A549 (cell line): ENCODE data around the gene TMEM128. TPM values are rescaled to one million over a fixed set of nuclear protein-coding genes. Genes with fewer than 3 reads are reported as not detected.
"Not testable (repeated sequence)": the region's sequence is repeated elsewhere in the genome, so short reads cannot be mapped to it uniquely, and the experiment has no call there.

Experiments
- ATAC-seq, 2 experiments: fragments of 200-7000 bp in 1 of 2; fragments of >200 bp in 1 of 2; cut with Nextera tagmentation in 1 of 2; cut with Tn5 transposase in 1 of 2; 3 replicates each; pipeline versions ENCODE4 v1.8.0 to v1.9.1; 2018 to 2020; ENCODE audit warnings: mild to moderate bottlenecking in 1 of 2, moderate library complexity in 1 of 2
- CTCF ChIA-PET: fragments of 300-600 bp; sonication (Branson Sonifier 250); formaldehyde crosslinking; extraction: SDS; loops from one replicate; lab custom pipeline; 2021; ENCODE audit warnings: antibody characterized with exemption, inconsistent platforms; lab: Yijun Ruan, JAX
- POLR2A ChIA-PET: fragments of 350-600 bp; formaldehyde crosslinking; extraction: SDS; loops from one replicate; lab custom pipeline; 2021; ENCODE audit warnings: antibody characterized with exemption, inconsistent platforms; lab: Yijun Ruan, JAX
- DNase-seq, 2 experiments: peaks; one replicate each; pipeline versions ENCODE4 v3.0.0 to v3.0.0-alpha.2; 2011 to 2016; ENCODE audit warnings: low read depth in 1 of 2, low spot score in 1 of 2
- FAIRE-seq: peaks from 2 replicates; lab custom pipeline; 2011; peaks lifted over from hg19 to GRCh38; lab: Jason Lieb, UNC
- H3K27ac ChIP-seq, 2 experiments: fragments of >200 bp; sonication (Bioruptor Twin); formaldehyde crosslinking; 3 replicates each; pipeline ENCODE4 v1.5.1; 2016 to 2017
- H3K4me1 ChIP-seq: fragments of >200 bp; sonication (Bioruptor Twin); formaldehyde crosslinking; 3 replicates; pipeline ENCODE4 v1.6.1; 2016
- H3K4me2 ChIP-seq: fragments of >200 bp; sonication (Bioruptor Twin); formaldehyde crosslinking; 3 replicates; pipeline ENCODE4 v1.6.1; 2016
- H3K4me3 ChIP-seq: fragments of >200 bp; sonication (Bioruptor Twin); formaldehyde crosslinking; 3 replicates; pipeline ENCODE4 v1.5.1; 2016
- H3K9me3 ChIP-seq: fragments of >200 bp; sonication (Bioruptor Twin); formaldehyde crosslinking; 3 replicates; pipeline ENCODE4 v1.6.1; 2016
- CBX2 ChIP-seq: fragments of 200-600 bp; sonication (generic); IDR thresholded peaks from 2 replicates; pipeline ENCODE4 v1.6.1; 2016; ENCODE audit warnings: low read depth, mild to moderate bottlenecking, borderline replicate concordance
- CBX8 ChIP-seq: fragments of 200-600 bp; sonication (generic); IDR thresholded peaks from 2 replicates; pipeline ENCODE4 v1.6.1; 2016
- CEBPB ChIP-seq, 2 experiments: fragments of >200 bp in 1 of 2; sonication (Bioruptor Twin) in 1 of 2; formaldehyde crosslinking in 1 of 2; IDR thresholded peaks; 2 replicates each; pipeline ENCODE4 v1.6.1; 2012 to 2016
- CHD2 ChIP-seq: fragments of 150-350 bp; IDR thresholded peaks from 2 replicates; pipeline ENCODE4 v1.6.1; 2014; ENCODE audit warnings: low read length; ENCODE audit not compliant: partially characterized antibody
- EP300 ChIP-seq, 2 experiments: fragments of >200 bp; sonication (Bioruptor Twin); formaldehyde crosslinking; IDR thresholded peaks; 2 replicates in 1 of 2; 3 replicates in 1 of 2; pipeline ENCODE4 v1.6.1; 2016 to 2017
- ESRRA ChIP-seq: fragments of 150-350 bp; IDR thresholded peaks from 2 replicates; pipeline ENCODE4 v1.6.1; 2014; ENCODE audit warnings: mild to moderate bottlenecking, low read length, borderline replicate concordance
- FOSB ChIP-seq: fragments of 250-450 bp; sonication (Bioruptor Pico); IDR thresholded peaks from 2 replicates; pipeline ENCODE4 v1.5.0; 2020; ENCODE audit warnings: mild to moderate bottlenecking, moderate library complexity
- HEYL ChIP-seq: fragments of 250-450 bp; sonication (Bioruptor Pico); IDR thresholded peaks from 2 replicates; pipeline ENCODE4 v1.8.0; 2021; ENCODE audit warnings: mild to moderate bottlenecking, moderate library complexity
- JUNB ChIP-seq: fragments of >200 bp; sonication (Bioruptor Twin); formaldehyde crosslinking; IDR thresholded peaks from 2 replicates; pipeline ENCODE4 v1.6.1; 2016
- KDM1A ChIP-seq: fragments of 200-600 bp; sonication (generic); IDR thresholded peaks from 2 replicates; pipeline ENCODE4 v1.6.1; 2016; ENCODE audit warnings: low read depth, mild to moderate bottlenecking
- MAFK ChIP-seq: fragments of 450-650 bp; IDR thresholded peaks from 2 replicates; pipeline ENCODE4 v1.6.1; 2014; ENCODE audit not compliant: partially characterized antibody
- MAZ ChIP-seq: fragments of 150-350 bp; IDR thresholded peaks from 2 replicates; pipeline ENCODE4 v1.6.1; 2014; ENCODE audit warnings: antibody characterized with exemption, low read depth, low read length, borderline replicate concordance
- MYC ChIP-seq: IDR thresholded peaks from 2 replicates; pipeline ENCODE4 v1.6.1; 2012; ENCODE audit warnings: mild to moderate bottlenecking, inconsistent platforms, low read length, improper control_type of control experiment, borderline replicate concordance
- NPAS2 ChIP-seq: fragments of 250-450 bp; sonication (Bioruptor Pico); IDR thresholded peaks from 2 replicates; pipeline ENCODE4 v1.8.0; 2022; ENCODE audit warnings: mild to moderate bottlenecking, moderate library complexity, borderline replicate concordance
- NR3C1 ChIP-seq: fragments of >200 bp; sonication (Bioruptor Twin); formaldehyde crosslinking; IDR thresholded peaks from 3 replicates; pipeline ENCODE4 v1.6.1; 2017
- PHF8 ChIP-seq: fragments of 200-600 bp; sonication (generic); IDR thresholded peaks from 2 replicates; pipeline ENCODE4 v1.6.1; 2016; ENCODE audit warnings: low read depth, mild to moderate bottlenecking, antibody characterized with exemption, moderate library complexity, borderline replicate concordance
- POLR2AphosphoS2 ChIP-seq: conservative IDR thresholded peaks from 2 replicates; pipeline ENCODE4 v1.6.1; 2012; ENCODE audit warnings: low read length, improper control_type of control experiment, inconsistent platforms
- SMC3 ChIP-seq: fragments of >200 bp; sonication (Bioruptor Twin); formaldehyde crosslinking; IDR thresholded peaks from 3 replicates; pipeline ENCODE4 v1.6.1; 2018; ENCODE audit warnings: inconsistent platforms
- SREBF2 ChIP-seq: fragments of 450-650 bp; IDR thresholded peaks from 2 replicates; pipeline ENCODE4 v1.6.1; 2014; ENCODE audit warnings: mild to moderate bottlenecking, moderate library complexity
- TFCP2L1 ChIP-seq: fragments of 250-450 bp; sonication (Bioruptor Pico); IDR thresholded peaks from 2 replicates; pipeline ENCODE4 v1.5.0; 2021; ENCODE audit warnings: mild to moderate bottlenecking
- ZFP36 ChIP-seq: fragments of 450-650 bp; IDR thresholded peaks from 2 replicates; pipeline ENCODE4 v1.6.1; 2014; ENCODE audit warnings: borderline replicate concordance; ENCODE audit not compliant: partially characterized antibody
- ZNF302 ChIP-seq: fragments of 250-450 bp; sonication (Bioruptor Pico); IDR thresholded peaks from 2 replicates; pipeline ENCODE4 v1.9.0; 2021; ENCODE audit warnings: inconsistent platforms, mild to moderate bottlenecking, moderate library complexity
- WGBS: methylation state at CpG from one replicate; pipeline ENCODE4 v1.1.6; 2017; ENCODE audit errors: missing lambda C conversion rate; 5-methylcytosine and 5-hydroxymethylcytosine counted together
- polyA plus RNA-seq, 4 experiments: library from polyadenylated mRNA; depleted of rRNA in 3 of 4; stranded (reverse); fragments of >200 nt; fragmentation: RNase III in 1 of 4; extraction: RNeasy Plus Mini Kit Qiagen cat#74134 plus additional on column Dnase treatment in 1 of 4; gene quantifications; 2 replicates in 3 of 4; 3 replicates in 1 of 4; pipeline ENCODE4 v1.2.3, GENCODE V29; 2011 to 2017
- TF ChIP-seq, protein P1 (sequence below): fragments of 250-450 bp; sonication (Bioruptor Pico); IDR thresholded peaks from 2 replicates; pipeline ENCODE4 v1.5.0; 2020; ENCODE audit warnings: low read depth, mild to moderate bottlenecking, moderate library complexity
- TF ChIP-seq, protein P2 (sequence below): fragments of 450-650 bp; IDR thresholded peaks from 2 replicates; pipeline ENCODE4 v1.6.1; 2014; ENCODE audit warnings: antibody characterized with exemption
- TF ChIP-seq, protein P3 (sequence below): IDR thresholded peaks from 2 replicates; pipeline ENCODE4 v1.6.1; 2012; ENCODE audit warnings: low read depth, borderline replicate concordance

The TMEM128 gene
- polyA plus RNA-seq, 2 of the 4 experiments (the other 2 are of a cell fraction): 13.9 to 29.1 TPM

DNA sequence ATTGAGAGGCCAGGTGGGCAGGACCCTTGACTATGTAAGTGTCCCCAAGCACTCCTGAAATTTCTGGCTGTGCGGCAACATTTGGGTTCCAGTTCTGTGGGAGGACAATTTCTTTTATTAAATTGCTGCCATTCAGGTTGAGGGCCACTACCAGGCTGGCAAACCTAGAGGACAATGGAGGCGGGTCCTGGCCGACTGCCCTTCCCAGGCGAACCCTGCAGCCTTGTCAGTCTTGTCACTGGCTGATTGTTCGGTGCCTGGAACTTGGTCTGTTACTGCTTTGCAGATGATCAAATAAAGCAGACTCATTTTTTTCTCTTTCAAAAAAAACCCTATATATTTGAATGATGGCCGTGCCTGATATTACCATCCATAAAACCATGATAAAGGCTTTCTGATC lies 6.6 kb upstream of the TMEM128 start:
- TF ChIP-seq CBX8 (no peak), JUNB (no peak), TFCP2L1 (CRISPR knock-in tag) (no peak), FOSB (CRISPR knock-in tag) (no peak), MAZ (no peak), KDM1A (no peak), PHF8 (no peak), MYC (no peak), POLR2AphosphoS2 (no peak), EP300 (IDR thresholded peaks at IDR 0.05) (no peak)
- TF ChIP-seq, protein P1, sequence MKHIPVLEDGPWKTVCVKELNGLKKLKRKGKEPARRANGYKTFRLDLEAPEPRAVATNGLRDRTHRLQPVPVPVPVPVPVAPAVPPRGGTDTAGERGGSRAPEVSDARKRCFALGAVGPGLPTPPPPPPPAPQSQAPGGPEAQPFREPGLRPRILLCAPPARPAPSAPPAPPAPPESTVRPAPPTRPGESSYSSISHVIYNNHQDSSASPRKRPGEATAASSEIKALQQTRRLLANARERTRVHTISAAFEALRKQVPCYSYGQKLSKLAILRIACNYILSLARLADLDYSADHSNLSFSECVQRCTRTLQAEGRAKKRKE: no peak
- TF ChIP-seq, all 56 proteins: peak for 0
- ATAC-seq: no peak
- peaks cover 6% of the 10 kb centered on the region; the same call in 2 of the 3 replicates for H3K4me1 ChIP-seq
- no peak overlapping the region for H3K27ac ChIP-seq
- no peaks in the 10 kb centered on the region for H3K9me3 ChIP-seq
- no peak for DNase-seq
- POLR2A ChIA-PET: no interaction called here
- H3K4me3 ChIP-seq: no peak overlapping the region
- CTCF ChIA-PET: interaction anchor here (0.9 to 1.2 kb wide), 2 partner anchors 12 to 43 kb away, joined by 4 read pairs; no protein-coding TSS in a partner anchor
- no peak for FAIRE-seq
- 36% methylated on average over 6 of the region's 6 CpGs for WGBS
- H3K4me2 ChIP-seq: no peak overlapping the region

DNA sequence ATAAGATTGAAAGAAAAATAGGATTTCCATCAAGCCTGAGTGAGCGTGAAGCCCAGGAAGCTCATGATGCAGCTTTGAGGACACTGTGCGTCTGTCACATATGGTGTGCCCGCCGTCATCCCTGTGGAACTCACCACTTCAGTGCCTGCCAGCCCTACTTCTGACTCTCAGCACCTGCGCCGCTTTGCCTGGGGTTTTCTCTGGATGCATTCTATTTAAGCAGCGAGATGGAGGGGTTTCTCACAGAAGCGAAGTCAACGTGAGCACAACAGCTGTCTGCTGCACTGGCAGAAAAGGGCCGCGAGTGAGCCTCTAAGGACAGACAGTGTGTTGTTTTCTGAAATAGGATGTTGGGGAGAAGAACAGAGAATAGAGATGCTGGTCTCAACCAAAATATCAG lies 6.2 kb upstream of the TMEM128 start:
- Histone ChIP-seq H3K27ac (no peak overlapping the region), H3K4me3 (no peak overlapping the region), H3K4me1 (peaks cover 2% of the 10 kb centered on the region; the same call in 2 of the 3 replicates), H3K4me2 (no peak overlapping the region), H3K9me3 (no peaks in the 10 kb centered on the region)
- TF ChIP-seq, protein P2, sequence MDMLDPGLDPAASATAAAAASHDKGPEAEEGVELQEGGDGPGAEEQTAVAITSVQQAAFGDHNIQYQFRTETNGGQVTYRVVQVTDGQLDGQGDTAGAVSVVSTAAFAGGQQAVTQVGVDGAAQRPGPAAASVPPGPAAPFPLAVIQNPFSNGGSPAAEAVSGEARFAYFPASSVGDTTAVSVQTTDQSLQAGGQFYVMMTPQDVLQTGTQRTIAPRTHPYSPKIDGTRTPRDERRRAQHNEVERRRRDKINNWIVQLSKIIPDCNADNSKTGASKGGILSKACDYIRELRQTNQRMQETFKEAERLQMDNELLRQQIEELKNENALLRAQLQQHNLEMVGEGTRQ: no peak
- TF ChIP-seq CBX2: no peak
- no peak for TF ChIP-seq NPAS2 (CRISPR knock-in tag)
- TF ChIP-seq ESRRA: no peak
- TF ChIP-seq ZNF302 (CRISPR knock-in tag): no peak
- TF ChIP-seq NR3C1: no peak
- TF ChIP-seq HEYL (CRISPR knock-in tag): no peak
- TF ChIP-seq TFCP2L1 (CRISPR knock-in tag): no peak
- TF ChIP-seq FOSB (CRISPR knock-in tag): no peak
- TF ChIP-seq CHD2: no peak
- TF ChIP-seq, protein P3, sequence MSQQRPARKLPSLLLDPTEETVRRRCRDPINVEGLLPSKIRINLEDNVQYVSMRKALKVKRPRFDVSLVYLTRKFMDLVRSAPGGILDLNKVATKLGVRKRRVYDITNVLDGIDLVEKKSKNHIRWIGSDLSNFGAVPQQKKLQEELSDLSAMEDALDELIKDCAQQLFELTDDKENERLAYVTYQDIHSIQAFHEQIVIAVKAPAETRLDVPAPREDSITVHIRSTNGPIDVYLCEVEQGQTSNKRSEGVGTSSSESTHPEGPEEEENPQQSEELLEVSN: no peak
- no peak for TF ChIP-seq SMC3
- no peak for TF ChIP-seq MAFK
- TF ChIP-seq MAZ: no peak
- no peak for TF ChIP-seq SREBF2
- no peak for DNase-seq
- CTCF ChIA-PET: interaction anchor here (0.9 to 1.2 kb wide), 3 partner anchors 10 to 44 kb away, joined by 3 to 4 read pairs (median 4); no protein-coding TSS in a partner anchor
- POLR2A ChIA-PET: no interaction called here
- ATAC-seq: no peak
- 68% methylated on average over 11 of the region's 11 CpGs for WGBS
- FAIRE-seq: no peak

DNA sequence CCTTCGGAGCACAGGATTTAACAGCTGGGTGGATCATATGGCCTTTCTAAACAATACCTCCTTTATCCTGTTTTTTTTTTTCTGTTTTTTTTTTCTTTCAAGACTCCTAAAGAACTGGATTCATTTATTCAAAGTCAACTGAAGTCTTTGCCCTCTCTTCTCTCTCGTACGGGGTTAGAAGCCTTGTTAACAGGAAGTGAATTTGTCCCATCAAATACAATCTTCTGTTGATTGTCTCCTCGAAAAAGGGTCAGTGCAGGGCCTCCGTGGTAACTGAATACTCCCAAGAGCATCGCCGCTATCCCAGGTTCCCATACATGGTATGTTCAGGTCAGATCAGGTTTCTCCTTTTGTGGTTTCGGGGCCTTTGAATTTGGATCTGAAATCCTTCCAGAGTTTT lies 1.8 kb upstream of the TMEM128 start:
- ATAC-seq (no peak), DNase-seq (no peak), FAIRE-seq (no peak)
- Histone ChIP-seq H3K4me3 (no peak overlapping the region), H3K9me3 (no peaks in the 10 kb centered on the region), H3K4me1 (peaks cover 12% of the 10 kb centered on the region), H3K4me2 (no peak overlapping the region), H3K27ac (no peak overlapping the region)
- POLR2A ChIA-PET: no interaction called here
- CTCF ChIA-PET: no interaction called here
- TF ChIP-seq ZFP36 (no peak), CEBPB (IDR thresholded peaks at IDR 0.05) (no peak)
- 85% methylated on average over 8 of the region's 8 CpGs for WGBS

DNA sequence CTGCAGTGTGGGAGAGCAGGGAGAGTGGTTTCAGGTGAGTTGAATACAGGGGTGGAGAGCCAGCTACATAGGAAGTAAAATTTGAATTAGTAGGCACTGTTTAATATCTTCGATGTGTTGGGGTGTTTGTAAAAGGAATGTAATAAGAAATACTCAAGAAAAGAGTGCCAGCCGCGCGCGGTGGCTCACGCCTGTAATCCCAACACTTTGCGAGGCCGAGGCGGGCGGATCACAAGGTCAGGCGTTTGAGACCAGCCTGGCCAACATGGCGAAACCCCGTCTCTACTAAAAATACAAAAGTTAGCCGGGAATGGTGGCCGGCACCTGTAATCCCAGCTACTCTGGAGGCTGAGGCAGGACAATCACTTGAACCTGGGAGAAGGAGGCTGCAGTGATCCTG lies 1.3 kb upstream of the TMEM128 start:
- POLR2A ChIA-PET, H3K4me3 ChIP-seq, FAIRE-seq, DNase-seq, CTCF ChIA-PET, ATAC-seq, H3K27ac ChIP-seq, H3K9me3 ChIP-seq: not testable (repeated sequence)
- Histone ChIP-seq H3K4me2 (peak overlapping the region; percentile 95), H3K4me1 (peaks cover 12% of the 10 kb centered on the region)
- WGBS: 97% methylated on average over 15 of the region's 15 CpGs
